ENCODE results near the gene SLC8A3. TPM values are rescaled to one million over a fixed set of nuclear protein-coding genes. Genes with fewer than 3 reads are reported as not detected.

The SLC8A3 gene
- total and polyA plus RNA-seq, 10 of the 15 experiments (the other 5 are each of a cell fraction or from before 2014, with no cell fraction given) = 0.04 to 0.17 (median 0.13) TPM; not detected in 3

DNA sequence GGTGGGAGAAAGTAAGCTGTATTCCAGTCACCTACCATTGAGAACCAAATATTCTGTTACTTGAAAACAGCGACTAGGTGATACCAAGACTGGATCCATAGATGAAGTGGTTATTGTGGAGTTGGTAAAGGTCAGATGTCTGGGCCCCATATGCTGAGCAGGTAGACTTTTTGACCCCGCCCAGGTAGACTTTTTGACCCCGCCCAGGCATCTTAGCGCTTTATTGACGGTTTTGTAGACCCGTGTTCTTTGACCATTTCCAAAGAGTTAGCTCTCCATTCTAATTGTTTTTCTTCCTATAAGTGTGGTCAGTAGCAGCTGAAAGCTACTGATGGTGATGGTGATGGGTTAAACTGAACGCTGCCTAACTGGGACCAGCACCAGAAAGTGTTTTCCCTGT is 61.6 kb downstream of the SLC8A3 start (continued):
- TF ChIP-seq SUPT20H (IDR thresholded peaks at IDR 0.05; ENCODE audit: borderline replicate concordance, control insufficient read depth, low read depth, low read length) = no peak
- TF ChIP-seq ZBTB33 (IDR thresholded peaks at IDR 0.05) = no peak
- TF ChIP-seq ZBTB11 (CRISPR knock-in tag; IDR thresholded peaks at IDR 0.05) = no peak
- no peak for TF ChIP-seq NR2F1 (conservative IDR thresholded peaks at IDR 0.05)
- no peak for TF ChIP-seq PML (IDR thresholded peaks at IDR 0.05; ENCODE audit: low read length)

GRCh38 chr14:70123796-70124195 is 65.0 kb downstream of the SLC8A3 start:
- ATAC-seq (no peak), DNase-seq (ENCODE audit: low read depth, low spot score) (no peak), FAIRE-seq (no peak)
- Histone ChIP-seq H3K4me1 (ENCODE audit: control insufficient read depth, insufficient read depth, low read length) (no peaks in the 10 kb centered on the region), H3K36me3 (ENCODE audit: control insufficient read depth in 2 of 2, insufficient read depth in 2 of 2, low read length in 1 of 2) (no peaks in the 10 kb centered on the region), H3K27ac (ENCODE audit: control insufficient read depth, insufficient read depth) (no peak overlapping the region), H3K9ac (ENCODE audit: control insufficient read depth, insufficient read depth, low read length) (no peak overlapping the region), H3K79me2 (ENCODE audit: control insufficient read depth, insufficient read depth, low read length) (no peaks in the 10 kb centered on the region), H3K9me3 (replicated peaks; ENCODE audit: control insufficient read depth, insufficient read depth, low read length) (no peaks in the 10 kb centered on the region), H3K27me3 (replicated peaks in 1 of 2; ENCODE audit: control insufficient read depth in 2 of 2, insufficient read depth in 2 of 2, low read length in 1 of 2) (no peaks in the 10 kb centered on the region), H3K4me3 (no peak overlapping the region), H2AFZ (ENCODE audit: control insufficient read depth, low read depth, low read length) (no peak overlapping the region), H4K20me1 (ENCODE audit: control insufficient read depth, insufficient read depth) (no peaks in the 10 kb centered on the region), H3K4me2 (ENCODE audit: control insufficient read depth, insufficient read depth) (no peak overlapping the region)
- WGBS (ENCODE audit: insufficient coverage, insufficient replicate concordance, low lambda C conversion rate, missing lambda C conversion rate) = 62% methylated on average over 2 of the region's 2 CpGs
- in situ Hi-C loops (cut with MboI) = no loop called here
- ChIA-PET RAD21 (ENCODE audit: unreplicated experiment) (no interaction called here), CTCF (no interaction called here), SMC1A (ENCODE audit: uncharacterized antibody, unreplicated experiment) (interaction anchor here (0.6 kb wide), 1 partner anchor 407 kb away, joined by 4 read pairs; no protein-coding TSS in a partner anchor), POLR2A (no interaction called here)
- intact Hi-C loops (cut with micrococcal nuclease; ENCODE audit: unreplicated experiment) = no loop called here
- no TSS peak for BruUV-seq (replicated peaks)
- TF ChIP-seq ZBTB11 (CRISPR knock-in tag; IDR thresholded peaks at IDR 0.05) = no peak
- TF ChIP-seq HDAC6 (IDR thresholded peaks at IDR 0.05; ENCODE audit: unreplicated experiment) = no peak
- TF ChIP-seq GATAD2B (conservative IDR thresholded peaks at IDR 0.05; ENCODE audit: low read depth) = no peak
- TF ChIP-seq, protein P1, sequence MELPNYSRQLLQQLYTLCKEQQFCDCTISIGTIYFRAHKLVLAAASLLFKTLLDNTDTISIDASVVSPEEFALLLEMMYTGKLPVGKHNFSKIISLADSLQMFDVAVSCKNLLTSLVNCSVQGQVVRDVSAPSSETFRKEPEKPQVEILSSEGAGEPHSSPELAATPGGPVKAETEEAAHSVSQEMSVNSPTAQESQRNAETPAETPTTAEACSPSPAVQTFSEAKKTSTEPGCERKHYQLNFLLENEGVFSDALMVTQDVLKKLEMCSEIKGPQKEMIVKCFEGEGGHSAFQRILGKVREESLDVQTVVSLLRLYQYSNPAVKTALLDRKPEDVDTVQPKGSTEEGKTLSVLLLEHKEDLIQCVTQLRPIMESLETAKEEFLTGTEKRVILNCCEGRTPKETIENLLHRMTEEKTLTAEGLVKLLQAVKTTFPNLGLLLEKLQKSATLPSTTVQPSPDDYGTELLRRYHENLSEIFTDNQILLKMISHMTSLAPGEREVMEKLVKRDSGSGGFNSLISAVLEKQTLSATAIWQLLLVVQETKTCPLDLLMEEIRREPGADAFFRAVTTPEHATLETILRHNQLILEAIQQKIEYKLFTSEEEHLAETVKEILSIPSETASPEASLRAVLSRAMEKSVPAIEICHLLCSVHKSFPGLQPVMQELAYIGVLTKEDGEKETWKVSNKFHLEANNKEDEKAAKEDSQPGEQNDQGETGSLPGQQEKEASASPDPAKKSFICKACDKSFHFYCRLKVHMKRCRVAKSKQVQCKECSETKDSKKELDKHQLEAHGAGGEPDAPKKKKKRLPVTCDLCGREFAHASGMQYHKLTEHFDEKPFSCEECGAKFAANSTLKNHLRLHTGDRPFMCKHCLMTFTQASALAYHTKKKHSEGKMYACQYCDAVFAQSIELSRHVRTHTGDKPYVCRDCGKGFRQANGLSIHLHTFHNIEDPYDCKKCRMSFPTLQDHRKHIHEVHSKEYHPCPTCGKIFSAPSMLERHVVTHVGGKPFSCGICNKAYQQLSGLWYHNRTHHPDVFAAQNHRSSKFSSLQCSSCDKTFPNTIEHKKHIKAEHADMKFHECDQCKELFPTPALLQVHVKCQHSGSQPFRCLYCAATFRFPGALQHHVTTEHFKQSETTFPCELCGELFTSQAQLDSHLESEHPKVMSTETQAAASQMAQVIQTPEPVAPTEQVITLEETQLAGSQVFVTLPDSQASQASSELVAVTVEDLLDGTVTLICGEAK (IDR thresholded peaks at IDR 0.05; ENCODE audit: borderline replicate concordance) = no peak
- TF ChIP-seq KDM1A (IDR thresholded peaks at IDR 0.05; ENCODE audit: borderline replicate concordance) = no peak
